DOHH2 (cell line): Measurements from ENCODE around the gene GABRG1.

Experiments
- CTCF ChIP-seq: fragments of 200-600 bp; sonication (generic); IDR thresholded peaks from one replicate; pipeline ENCODE4 v1.5.1; 2014; ENCODE audit warnings: antibody characterized with exemption, mild to moderate bottlenecking, low read depth, low read length; ENCODE audit not compliant: poor library complexity, severe bottlenecking
- EZH2phosphoT487 ChIP-seq: fragments of 200-600 bp; sonication (generic); IDR thresholded peaks from 2 replicates; pipeline ENCODE4 v1.6.1; 2017; ENCODE audit warnings: borderline replicate concordance, mild to moderate bottlenecking, antibody characterized with exemption, low read length, moderate library complexity, mixed read lengths

GRCh38 chr4:46146993-46147392 lies 23.1 kb upstream of the GABRG1 start:
- TF ChIP-seq CTCF (no peak), EZH2phosphoT487 (no peak)
